HepG2 (cell line): ENCODE results near the gene OR1B1. TPM values are rescaled to one million over a fixed set of nuclear protein-coding genes. Genes with fewer than 3 reads are reported as not detected.

Experiments
- polyA plus RNA-seq, 8 experiments: library from polyadenylated mRNA; depleted of rRNA in 3 of 8; stranded (reverse) in 7 of 8; unstranded in 1 of 8; fragments of >200 nt; fragmentation: Illumina TruSeq in 4 of 8; extraction: Trizol in 4 of 8; gene quantifications; 2 replicates each; pipeline versions ENCODE4 v1.2.1 to v1.2.3, GENCODE V29; 2011 to 2016; ENCODE audit warnings: low read depth in 4 of 8, missing spikeins in 1 of 8, mixed read lengths in 1 of 8; ENCODE audit not compliant: insufficient read depth in 1 of 8
- total RNA-seq, 5 experiments: library from RNA; depleted of rRNA; stranded (reverse); fragments of >200 nt; fragmentation: Illumina TruSeq; extraction: Trizol; gene quantifications; 2 replicates each; pipeline ENCODE4 v1.2.3, GENCODE V29; 2016; ENCODE audit warnings: low read depth in 1 of 5

Gene OR1B1
- total and polyA plus RNA-seq, 2 of the 13 experiments (the other 11 are each of a cell fraction or from before 2014, with no cell fraction given), result not detected

Other genes starting within 250 kb of the OR1B1 start
- not detected in 2 replicates for gene OR1J1, start 179.7 kb downstream of the OR1B1 start, total RNA-seq (2016; rRNA removed; fragmentation: Illumina TruSeq; extraction: Trizol)
- gene OR1J1, start 179.7 kb downstream of the OR1B1 start, polyA plus RNA-seq (2011; rRNA removed), result not detected in 2 replicates
- not detected in 2 replicates for gene OR1J2, start 146.8 kb downstream of the OR1B1 start, total RNA-seq (2016; rRNA removed; fragmentation: Illumina TruSeq; extraction: Trizol)
- not detected in 2 replicates for gene OR1J2, start 146.8 kb downstream of the OR1B1 start, polyA plus RNA-seq (2011; rRNA removed)
- gene OR1J4, start 138.5 kb downstream of the OR1B1 start, total RNA-seq (2016; rRNA removed; fragmentation: Illumina TruSeq; extraction: Trizol), result not detected in 2 replicates
- 0.09 TPM in 1 of 2 replicates, not detected in the other for gene OR1J4, start 138.5 kb downstream of the OR1B1 start, polyA plus RNA-seq (2011; rRNA removed)
- not detected in 2 replicates for gene OR1N1, start 130.3 kb downstream of the OR1B1 start, total RNA-seq (2016; rRNA removed; fragmentation: Illumina TruSeq; extraction: Trizol)
- not detected in 2 replicates for gene OR1N1, start 130.3 kb downstream of the OR1B1 start, polyA plus RNA-seq (2011; rRNA removed)
- gene OR1N2, start 104.5 kb downstream of the OR1B1 start, total RNA-seq (2016; rRNA removed; fragmentation: Illumina TruSeq; extraction: Trizol), result not detected in 2 replicates
- not detected in 2 replicates for gene OR1N2, start 104.5 kb downstream of the OR1B1 start, polyA plus RNA-seq (2011; rRNA removed)
- gene OR1L8, start 74.2 kb downstream of the OR1B1 start, total RNA-seq (2016; rRNA removed; fragmentation: Illumina TruSeq; extraction: Trizol), result not detected in 2 replicates
- 0.07 TPM in 1 of 2 replicates, not detected in the other for gene OR1L8, start 74.2 kb downstream of the OR1B1 start, polyA plus RNA-seq (2011; rRNA removed)
- gene OR1Q1, start 42.9 kb downstream of the OR1B1 start, total RNA-seq (2016; rRNA removed; fragmentation: Illumina TruSeq; extraction: Trizol), result not detected in 2 replicates
- gene OR1Q1, start 42.9 kb downstream of the OR1B1 start, polyA plus RNA-seq (2011; rRNA removed), result 0.07 and 0.12 TPM in 2 replicates
- not detected in 2 replicates for gene OR1L1, start 4.1 kb upstream of the OR1B1 start, total RNA-seq (2016; rRNA removed; fragmentation: Illumina TruSeq; extraction: Trizol)
- gene OR1L1, start 4.1 kb upstream of the OR1B1 start, polyA plus RNA-seq (2011; rRNA removed), result not detected in 2 replicates
- gene OR1L3, start 17.5 kb upstream of the OR1B1 start, total RNA-seq (2016; rRNA removed; fragmentation: Illumina TruSeq; extraction: Trizol), result not detected in 2 replicates
- gene OR1L3, start 17.5 kb upstream of the OR1B1 start, polyA plus RNA-seq (2011; rRNA removed), result not detected in 2 replicates
- gene OR1L4, start 66.4 kb upstream of the OR1B1 start, total RNA-seq (2016; rRNA removed; fragmentation: Illumina TruSeq; extraction: Trizol), result not detected in 2 replicates
- not detected in 2 replicates for gene OR1L4, start 66.4 kb upstream of the OR1B1 start, polyA plus RNA-seq (2011; rRNA removed)
- not detected in 2 replicates for gene OR1L6, start 84.7 kb upstream of the OR1B1 start, total RNA-seq (2016; rRNA removed; fragmentation: Illumina TruSeq; extraction: Trizol)
- not detected in 2 replicates for gene OR1L6, start 84.7 kb upstream of the OR1B1 start, polyA plus RNA-seq (2011; rRNA removed)
- not detected in 2 replicates for gene OR5C1, start 131.3 kb upstream of the OR1B1 start, total RNA-seq (2016; rRNA removed; fragmentation: Illumina TruSeq; extraction: Trizol)
- gene OR5C1, start 131.3 kb upstream of the OR1B1 start, polyA plus RNA-seq (2011; rRNA removed), result not detected in 2 replicates
- gene OR1K1, start 142.5 kb upstream of the OR1B1 start, total RNA-seq (2016; rRNA removed; fragmentation: Illumina TruSeq; extraction: Trizol), result not detected in 2 replicates
- not detected in 2 replicates for gene OR1K1, start 142.5 kb upstream of the OR1B1 start, polyA plus RNA-seq (2011; rRNA removed)
- gene PDCL, start 171.0 kb upstream of the OR1B1 start, total RNA-seq (2016; rRNA removed; fragmentation: Illumina TruSeq; extraction: Trizol), result 21.6 and 35.2 TPM in 2 replicates
- 4.8 and 6.1 TPM in 2 replicates for gene PDCL, start 171.0 kb upstream of the OR1B1 start, polyA plus RNA-seq (2011; rRNA removed)
- 36.4 and 42.5 TPM in 2 replicates for gene RC3H2, start 247.7 kb upstream of the OR1B1 start, total RNA-seq (2016; rRNA removed; fragmentation: Illumina TruSeq; extraction: Trizol)
- gene RC3H2, start 247.7 kb upstream of the OR1B1 start, polyA plus RNA-seq (2011; rRNA removed), result 20.3 and 21.0 TPM in 2 replicates